DMS153 (cell line): Measurements from ENCODE around the gene KLK4.

ENCODE experiments used
- DNase-seq: peaks from one replicate; lab custom pipeline; 2025; lab: John Stamatoyannopoulos, UW

The KLK4 gene, protein sequence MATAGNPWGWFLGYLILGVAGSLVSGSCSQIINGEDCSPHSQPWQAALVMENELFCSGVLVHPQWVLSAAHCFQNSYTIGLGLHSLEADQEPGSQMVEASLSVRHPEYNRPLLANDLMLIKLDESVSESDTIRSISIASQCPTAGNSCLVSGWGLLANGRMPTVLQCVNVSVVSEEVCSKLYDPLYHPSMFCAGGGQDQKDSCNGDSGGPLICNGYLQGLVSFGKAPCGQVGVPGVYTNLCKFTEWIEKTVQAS

GRCh38 chr19:50911206-50912101 lies at the start of gene KLK4:
Gene KLK4, minus strand, starts transcription at chr19:50911395. Its CDS starts 657 bp downstream, at chr19:50910738.
- no peak for DNase-seq

DNA sequence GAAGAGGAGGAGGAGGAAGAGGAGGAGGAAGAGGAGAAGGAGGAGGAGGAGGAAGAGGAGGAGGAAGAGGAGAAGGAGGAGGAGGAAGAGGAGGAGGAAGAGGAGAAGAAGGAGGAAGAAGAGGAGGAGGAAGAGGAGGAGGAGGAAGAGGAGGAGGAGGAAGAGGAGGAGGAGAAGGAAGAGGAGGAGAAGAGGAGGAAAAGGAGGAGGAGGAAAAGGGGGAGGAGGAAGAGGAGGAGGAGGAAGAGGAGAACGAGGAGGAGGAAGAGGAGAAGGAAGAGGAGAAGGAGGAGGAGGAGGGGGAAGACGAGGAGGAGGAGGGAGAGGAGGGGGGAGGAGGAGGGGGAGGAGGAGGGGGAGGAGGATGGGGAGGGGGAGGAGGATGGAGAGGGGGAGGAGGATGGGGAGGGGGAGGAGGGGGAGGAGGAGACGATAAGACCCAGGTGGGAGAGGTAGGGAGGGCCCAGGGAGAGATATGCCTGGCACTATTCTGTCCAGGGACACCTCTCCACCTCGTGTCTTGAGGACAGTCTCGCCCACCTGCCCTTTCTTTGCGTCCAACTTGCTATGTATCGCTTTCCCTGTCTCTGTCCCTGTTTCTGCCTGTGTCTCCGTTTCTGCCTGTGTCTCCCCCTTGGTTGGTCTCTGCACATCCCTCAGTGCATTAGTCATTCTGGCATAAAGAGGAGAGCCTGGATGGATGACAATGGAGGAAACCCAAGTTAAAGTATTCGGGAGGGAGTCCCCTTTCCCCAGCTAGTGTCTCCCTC lies 48.7 kb upstream of the KLK4 start:
- DNase-seq, result no peak

- DNase-seq, result no peak
Measured at GRCh38 chr19:50957587-50957986, 46.4 kb upstream of the KLK4 start.

DNA sequence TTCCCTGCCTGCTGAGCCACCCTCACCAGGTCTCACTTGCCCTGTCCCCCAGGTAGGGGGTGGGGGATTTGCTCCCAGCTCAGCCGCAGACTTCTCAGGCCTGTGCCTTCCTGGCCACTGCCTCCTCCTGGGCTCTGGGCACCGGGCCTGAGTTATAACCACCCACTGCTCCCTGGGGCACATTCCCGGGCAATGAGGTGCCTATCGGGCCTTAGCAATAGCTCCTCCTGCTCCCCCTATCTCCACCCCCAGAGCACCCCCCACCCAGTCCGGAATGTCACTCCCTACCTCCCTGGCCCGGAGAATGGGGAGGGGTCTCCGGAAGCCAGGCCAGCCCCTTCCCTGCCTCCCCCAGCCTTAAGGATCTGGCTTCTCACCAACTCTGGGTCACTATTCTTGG lies 41.7 kb upstream of the KLK4 start, which contains the start of gene KLK5:
Gene KLK5 (minus strand): TSS at position 129 of the 400 bp plus-strand sequence. CDS start 381 bp downstream, outside the sequence.
- no peak for DNase-seq

DNA sequence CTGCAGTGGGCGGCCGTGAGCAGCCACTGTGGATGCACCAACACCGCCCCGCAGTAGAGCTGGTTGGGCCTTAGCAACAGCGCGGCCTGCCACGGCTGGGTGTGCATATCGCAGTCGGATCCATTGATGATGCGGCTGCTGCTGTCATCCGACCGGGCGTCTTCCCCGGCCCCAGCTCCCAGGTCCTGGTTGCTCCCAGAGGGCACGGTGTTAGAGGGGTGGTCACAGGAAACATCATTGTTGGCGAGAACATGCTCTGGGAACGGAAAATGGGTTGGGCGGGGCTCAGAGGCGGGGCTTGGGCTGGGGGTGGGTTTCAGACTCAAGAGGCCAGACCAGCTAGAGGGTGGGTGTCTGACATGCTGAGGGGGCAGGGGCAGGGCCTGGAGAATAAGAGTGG lies 38.7 kb upstream of the KLK4 start:
- no peak for DNase-seq

GRCh38 chr19:50947123-50947522 lies 35.9 kb upstream of the KLK4 start:
- DNase-seq, result no peak

- no peak for DNase-seq
Measured at GRCh38 chr19:50944795-50945194, 33.6 kb upstream of the KLK4 start.

GRCh38 chr19:50943074-50943828 lies 32.1 kb upstream of the KLK4 start:
- no peak for DNase-seq

DNA sequence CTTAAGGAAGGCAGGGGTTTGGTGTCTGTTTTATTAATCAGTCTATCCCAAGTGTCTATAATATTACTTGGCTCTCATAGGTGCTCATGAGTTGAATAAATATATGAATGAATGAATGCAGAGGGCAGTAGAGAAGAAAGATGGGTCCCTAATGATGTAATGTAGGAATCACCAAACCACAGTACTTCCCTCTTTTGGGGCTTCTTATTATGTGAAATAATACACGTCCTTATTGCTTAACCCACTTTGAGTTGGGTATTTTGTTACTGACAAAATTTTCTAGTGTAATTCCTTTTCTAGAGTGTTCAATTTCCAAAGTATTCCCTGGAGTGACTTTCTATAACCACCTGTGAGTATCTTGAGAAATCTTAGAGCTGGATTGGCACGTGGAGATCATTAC lies 28.4 kb upstream of the KLK4 start:
- no peak for DNase-seq

DNA sequence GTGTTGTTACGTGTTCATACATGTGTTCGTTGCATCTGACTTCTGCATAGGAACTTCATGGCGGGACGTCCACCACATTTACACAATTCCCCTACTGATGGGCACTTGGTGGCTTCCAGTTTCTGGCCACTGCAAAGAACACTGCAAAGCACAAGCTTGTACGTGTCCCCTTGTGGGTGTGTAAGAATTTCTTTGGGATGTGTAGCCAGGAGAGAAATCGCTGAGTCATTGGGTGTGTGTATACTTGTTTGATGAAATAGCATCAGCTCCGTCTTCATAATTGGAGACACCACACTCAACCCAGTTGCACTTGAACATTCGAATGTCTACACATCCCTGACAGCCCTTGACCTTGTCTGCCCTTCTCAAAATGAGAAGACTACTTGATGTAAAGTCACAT lies 22.4 kb upstream of the KLK4 start:
- DNase-seq, result no peak

DNA sequence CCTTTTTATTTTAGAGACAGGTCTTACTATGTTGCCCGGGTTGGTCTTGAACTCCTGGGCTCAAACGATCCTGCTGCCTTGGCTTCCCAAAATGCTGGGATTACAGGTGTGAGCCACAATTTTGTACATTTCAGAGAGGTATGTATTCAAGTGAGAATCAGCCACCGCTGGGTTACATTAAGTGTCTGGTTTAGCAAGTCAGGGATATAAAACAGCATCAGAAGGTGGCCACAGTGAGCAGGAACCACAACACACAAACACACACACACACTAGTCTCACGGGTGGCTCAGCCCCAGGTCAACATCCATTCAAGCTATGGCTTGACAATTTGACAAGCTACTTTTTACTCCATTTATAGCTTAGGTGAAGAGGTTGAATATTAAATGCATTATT lies 21.5 kb upstream of the KLK4 start:
- DNase-seq, result no peak

GRCh38 chr19:50932018-50932689 lies 21.0 kb upstream of the KLK4 start:
- no peak for DNase-seq

DNA sequence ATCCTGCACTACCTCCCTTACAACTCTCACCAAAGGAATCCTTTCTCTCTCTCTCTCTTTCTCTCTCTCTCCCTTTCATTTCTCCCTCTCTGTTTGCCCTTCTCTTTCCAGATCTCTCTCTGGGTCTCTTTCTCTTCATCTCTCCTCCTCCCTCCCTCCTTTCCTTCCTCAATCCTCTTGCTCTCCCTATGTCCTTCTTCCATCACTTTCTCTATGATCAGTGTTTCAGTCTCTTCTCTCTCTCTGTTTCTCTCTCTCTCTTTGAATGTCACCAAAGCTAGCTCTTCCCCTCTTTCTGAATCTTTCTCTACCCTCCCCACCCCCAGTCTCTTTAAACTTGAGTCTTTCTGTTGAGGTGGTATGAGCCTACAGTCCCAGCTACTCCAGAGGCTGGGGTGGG lies 19.8 kb upstream of the KLK4 start:
- DNase-seq, result no peak

- DNase-seq, result no peak
Measured at GRCh38 chr19:50928831-50929230, 17.6 kb upstream of the KLK4 start.

DNA sequence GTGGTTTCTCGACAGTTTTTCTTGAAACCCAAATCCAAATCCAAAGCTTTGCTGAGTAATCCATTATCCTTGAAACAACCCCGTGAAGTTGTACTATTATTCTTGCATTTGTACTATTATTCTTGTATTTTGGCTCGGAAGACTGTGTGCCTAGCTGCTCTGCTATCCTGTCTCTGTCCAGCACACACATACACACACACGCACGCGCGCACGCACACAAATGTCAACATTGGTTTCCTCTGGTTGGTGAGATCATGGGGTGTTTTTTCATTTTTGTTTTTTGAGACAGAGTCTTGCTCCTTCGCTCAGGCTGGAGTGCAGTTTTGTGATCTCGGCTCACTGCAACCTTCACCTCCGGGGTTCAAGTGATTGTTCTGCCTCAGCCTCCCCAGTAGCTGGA lies 14.9 kb upstream of the KLK4 start:
- DNase-seq, result no peak

GRCh38 chr19:50925734-50926133 lies 14.5 kb upstream of the KLK4 start:
- DNase-seq, result no peak

DNA sequence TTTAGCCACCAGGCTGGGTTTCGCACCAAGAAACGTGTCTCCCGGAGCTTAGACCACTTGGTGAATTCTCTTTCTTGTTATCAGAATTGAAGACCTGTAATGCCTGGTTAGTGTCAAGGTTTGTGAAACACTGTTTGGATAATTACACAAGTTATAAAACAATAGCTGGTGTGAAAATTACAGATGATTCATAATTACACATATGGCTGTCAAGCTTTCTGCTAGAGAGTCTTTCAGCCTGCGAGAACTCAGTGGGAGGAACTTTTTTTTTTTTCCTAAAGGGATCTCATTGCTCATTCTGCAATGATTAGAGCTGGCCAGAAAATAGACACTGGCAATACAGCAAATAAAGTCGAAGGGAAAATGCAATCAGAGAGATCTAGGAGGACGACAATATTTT lies 13.4 kb upstream of the KLK4 start:
- DNase-seq, result no peak

GRCh38 chr19:50922317-50922853 lies 11.2 kb upstream of the KLK4 start:
- peak; percentile 70 for DNase-seq

DNA sequence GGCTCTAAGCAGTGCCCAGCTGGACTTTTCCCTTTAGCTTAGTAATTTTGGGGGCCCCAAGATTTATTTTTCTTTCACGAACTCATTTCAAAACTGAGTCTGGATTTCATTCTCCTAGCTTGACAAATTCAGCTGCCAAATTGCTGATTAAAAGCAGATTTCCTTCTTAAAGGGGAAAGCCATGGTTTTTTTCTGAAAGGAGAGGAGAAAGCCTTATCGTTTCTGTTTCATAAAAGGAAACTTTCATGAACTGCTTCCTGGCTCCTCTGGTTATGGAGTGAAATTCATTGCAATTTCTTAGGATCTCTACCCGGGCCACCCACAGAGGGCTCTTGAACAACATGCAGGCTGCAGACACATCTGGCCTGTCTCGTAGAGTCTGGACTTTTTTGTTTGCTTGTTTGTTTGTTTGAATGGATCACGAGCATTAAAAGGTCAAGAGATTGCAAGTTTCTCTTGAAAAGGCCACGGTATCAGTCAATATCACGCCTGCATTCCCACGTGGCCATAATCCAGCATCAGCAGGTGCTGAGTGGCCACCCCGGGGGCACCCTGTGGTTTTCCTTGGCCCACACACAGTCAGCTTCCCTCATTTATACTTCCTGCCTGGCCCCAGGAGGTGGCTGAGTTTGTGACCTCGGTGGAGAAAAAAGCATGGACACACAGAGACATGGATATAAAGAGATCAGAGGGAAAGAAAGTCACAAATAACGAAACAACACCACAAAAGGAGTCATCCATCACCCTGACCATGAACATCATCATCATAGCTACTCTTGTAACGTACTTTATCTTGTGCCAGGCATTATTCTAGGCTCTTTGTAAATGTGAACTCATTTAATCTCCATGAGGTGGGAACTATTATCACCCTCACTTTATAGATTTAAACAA lies 10.5 kb upstream of the KLK4 start:
- peak; percentile 33 for DNase-seq

DNA sequence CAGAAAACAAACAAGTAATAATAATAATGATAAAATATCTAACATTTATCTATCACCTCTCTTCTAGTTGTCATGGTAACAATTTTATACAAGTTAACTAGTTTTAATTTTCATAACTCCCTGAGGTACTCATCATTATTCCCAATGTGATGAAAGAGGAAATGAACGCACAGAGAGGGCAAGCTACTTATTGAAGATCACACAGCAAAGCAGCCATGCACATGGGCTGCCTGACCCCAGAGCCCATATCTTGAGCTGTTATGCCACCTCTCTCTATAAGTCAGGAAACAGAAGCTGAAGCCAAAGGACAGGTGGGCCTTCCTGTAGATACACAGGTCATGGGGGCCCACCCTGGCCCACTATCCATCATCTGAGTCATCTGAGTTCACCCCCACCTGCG lies 4.9 kb upstream of the KLK4 start:
- no peak for DNase-seq
